ENCODE results near the gene INPP5J.

GRCh38 chr22:31094741-31095140 lies 28.0 kb upstream of the INPP5J start:
- TF ChIP-seq ZSCAN30 (tag by site-specific recombination; IDR thresholded peaks at IDR 0.05) (no peak), FEZF1 (tag by site-specific recombination; IDR thresholded peaks at IDR 0.05) (no peak), ZNF24 (tag by site-specific recombination; IDR thresholded peaks at IDR 0.05) (no peak)

All from HEK293 (cell line).